ENCODE measurements around the gene SMARCD2.
A peak's percentile ranks its signal among the peaks of the same experiment; 100 is the strongest.

SMARCD2 gene

GRCh38 chr17:63837480-63837879, 5.0 kb downstream of the SMARCD2 start:
- DNase-seq, result no peak
- Histone ChIP-seq H3K4me3 (ENCODE audit: low read depth, low read length) (no peak overlapping the region), H3K9me3 (ENCODE audit: severe bottlenecking) (no peaks in the 10 kb centered on the region), H3K36me3 (peaks cover 66% of the 10 kb centered on the region), H3K27ac (no peak overlapping the region), H3K27me3 (ENCODE audit: insufficient read depth, low read depth, severe bottlenecking) (no peaks in the 10 kb centered on the region)
- TF ChIP-seq CTCF (IDR thresholded peaks at IDR 0.05; ENCODE audit: low read depth, low read length), result no peak

GRCh38 chr17:63836811-63837210, 5.7 kb downstream of the SMARCD2 start:
- no peak overlapping the region for H3K27ac ChIP-seq
- H3K36me3 ChIP-seq, result peaks cover 70% of the 10 kb centered on the region
- H3K27me3 ChIP-seq (ENCODE audit: insufficient read depth, low read depth, severe bottlenecking), result no peaks in the 10 kb centered on the region
- no peak for TF ChIP-seq CTCF (IDR thresholded peaks at IDR 0.05; ENCODE audit: low read depth, low read length)
- no peak for DNase-seq
- H3K9me3 ChIP-seq (ENCODE audit: severe bottlenecking), result no peaks in the 10 kb centered on the region
- H3K4me3 ChIP-seq (ENCODE audit: low read depth, low read length), result no peak overlapping the region

GRCh38 chr17:63835167-63835720, 7.2 kb downstream of the SMARCD2 start:
- TF ChIP-seq CTCF (IDR thresholded peaks at IDR 0.05; ENCODE audit: low read depth, low read length), result no peak
- no peaks in the 10 kb centered on the region for H3K27me3 ChIP-seq (ENCODE audit: insufficient read depth, low read depth, severe bottlenecking)
- H3K9me3 ChIP-seq (ENCODE audit: severe bottlenecking), result no peaks in the 10 kb centered on the region
- DNase-seq, result no peak
- H3K4me3 ChIP-seq (ENCODE audit: low read depth, low read length), result no peak overlapping the region
- H3K36me3 ChIP-seq, result peaks cover 77% of the 10 kb centered on the region
- no peak overlapping the region for H3K27ac ChIP-seq

- peak; percentile 84 for DNase-seq
- H3K27me3 ChIP-seq (ENCODE audit: insufficient read depth, low read depth, severe bottlenecking), result no peaks in the 10 kb centered on the region
- peak; percentile 83 for TF ChIP-seq CTCF (IDR thresholded peaks at IDR 0.05; ENCODE audit: low read depth, low read length)
- H3K4me3 ChIP-seq (ENCODE audit: low read depth, low read length), result no peak overlapping the region
- no peak overlapping the region for H3K27ac ChIP-seq
- H3K36me3 ChIP-seq, result peaks cover 83% of the 10 kb centered on the region
- H3K9me3 ChIP-seq (ENCODE audit: severe bottlenecking), result no peaks in the 10 kb centered on the region
Observed at GRCh38 chr17:63834431-63835166, 7.9 kb downstream of the SMARCD2 start.

- peaks cover 91% of the 10 kb centered on the region for H3K36me3 ChIP-seq
Observed at GRCh38 chr17:63833741-63834373, 8.6 kb downstream of the SMARCD2 start.

More at GRCh38 chr17:63833741-63834373, 8.6 kb downstream of the SMARCD2 start:
- Histone ChIP-seq H3K27me3 (ENCODE audit: insufficient read depth, low read depth, severe bottlenecking) (no peaks in the 10 kb centered on the region), H3K9me3 (ENCODE audit: severe bottlenecking) (no peaks in the 10 kb centered on the region), H3K27ac (no peak overlapping the region), H3K4me3 (ENCODE audit: low read depth, low read length) (no peak overlapping the region)
- TF ChIP-seq CTCF (IDR thresholded peaks at IDR 0.05; ENCODE audit: low read depth, low read length), result no peak
- DNase-seq, result no peak
